Transverse colon (tissue), 4 donors: ENCODE measurements around the gene KLF17. TPM values are rescaled to one million over a fixed set of nuclear protein-coding genes. Genes with fewer than 3 reads are reported as not detected.

Experiments
- DNase-seq: peaks from one replicate; pipeline ENCODE4 v3.0.0-alpha.2; 2019
- H3K27ac ChIP-seq, 4 donors: fragments of 200-600 bp; sonication (generic); 2 replicates each; pipeline ENCODE4 v1.5.1; 2016 to 2018; ENCODE audit warnings: inconsistent platforms in 4 of 4
- H3K27me3 ChIP-seq: fragments of 200-600 bp; sonication (generic); 2 replicates; pipeline ENCODE4 v1.5.1; 2017; ENCODE audit warnings: inconsistent platforms
- H3K36me3 ChIP-seq, 4 donors: fragments of 200-600 bp; sonication (generic); 2 replicates each; pipeline ENCODE4 v1.5.1; 2017 to 2019; ENCODE audit warnings: inconsistent platforms in 4 of 4
- H3K4me1 ChIP-seq, 4 donors: fragments of 200-600 bp; sonication (generic); 2 replicates each; pipeline ENCODE4 v1.5.1; 2017 to 2020; ENCODE audit warnings: inconsistent platforms in 4 of 4
- H3K4me3 ChIP-seq, 4 donors: fragments of 200-600 bp; sonication (generic); 1 replicate in 1 of 4; 2 replicates in 3 of 4; pipeline versions ENCODE4 v1.5.1 to v1.6.1; 2017 to 2019; ENCODE audit warnings: inconsistent platforms in 4 of 4
- H3K9me3 ChIP-seq, 2 donors: fragments of 200-600 bp; sonication (generic); 2 replicates each; pipeline ENCODE4 v1.5.1; 2017 to 2019; ENCODE audit warnings: inconsistent platforms in 2 of 2
- CTCF ChIP-seq, 5 experiments: fragments of 200-600 bp in 3 of 5; fragments of 450-650 bp in 2 of 5; sonication (generic) in 3 of 5; IDR thresholded peaks; 1 replicate in 2 of 5; 2 replicates in 3 of 5; pipeline ENCODE4 v1.5.1; 2016 to 2017; ENCODE audit warnings: antibody characterized with exemption in 5 of 5, inconsistent platforms in 3 of 5, mild to moderate bottlenecking in 2 of 5, moderate library complexity in 1 of 5
- EP300 ChIP-seq: sonication (generic); formaldehyde crosslinking; IDR thresholded peaks from one replicate; pipeline ENCODE4 v1.6.1; 2017; ENCODE audit warnings: antibody characterized with exemption, low read depth
- POLR2A ChIP-seq: fragments of 450-650 bp; IDR thresholded peaks from one replicate; pipeline ENCODE4 v1.6.1; 2016; ENCODE audit warnings: antibody characterized with exemption, mild to moderate bottlenecking, moderate library complexity
- POLR2AphosphoS5 ChIP-seq, 3 donors: sonication (generic); formaldehyde crosslinking; IDR thresholded peaks; one replicate each; pipeline ENCODE4 v1.6.1; 2016; ENCODE audit warnings: antibody characterized with exemption in 3 of 3
- WGBS, 2 donors: methylation state at CpG; one replicate each; pipeline ENCODE4 v1.1.5; 2018; ENCODE audit warnings: low coverage in 1 of 2; 5-methylcytosine and 5-hydroxymethylcytosine counted together
- in situ Hi-C, 4 donors: fragments of 200-750 bp; cut with MboI; loops; one replicate each; pipeline versions ENCODE4 v1.15.0 to v1.15.1; 2017; ENCODE audit warnings: low sequenced_read_pairs in 3 of 4, low pct_ligation_motif_present in 1 of 4, low pct_unique_long_range_greater_than_20kb in 1 of 4
- intact Hi-C: fragments of 100-400 bp; cut with DNase I; formaldehyde crosslinking; loops from one replicate; pipeline ENCODE4 v1.15.1; 2023; ENCODE audit warnings: low total_unique reads
- total RNA-seq, 4 donors: library from RNA; depleted of rRNA; stranded (reverse); fragments of >200 nt; gene quantifications; one replicate each; pipeline ENCODE4 v1.1.0, GENCODE V29; 2016

KLF17 gene
- total RNA-seq, 4 donors from 2014 or later, result not detected

- no peak for DNase-seq
- in situ Hi-C loops (no loop called here), intact Hi-C loops (no loop called here)
- no peaks in the 10 kb centered on the region for H3K36me3 ChIP-seq
- no peak overlapping the region for H3K4me3 ChIP-seq
- no peaks in the 10 kb centered on the region for H3K4me1 ChIP-seq
- no peak overlapping the region for H3K27ac ChIP-seq
- 41 to 48% methylated on average over 5 to 6 of the region's 6 CpGs for WGBS, 2 donors
- H3K9me3 ChIP-seq, result no peaks in the 10 kb centered on the region
- peaks cover 6% of the 10 kb centered on the region for H3K27me3 ChIP-seq
- TF ChIP-seq POLR2A, result no peak
- TF ChIP-seq POLR2AphosphoS5 (IDR thresholded peaks at IDR 0.05), result no peak
- no peak for TF ChIP-seq CTCF (IDR thresholded peaks at IDR 0.05)
- TF ChIP-seq EP300, result no peak
Observed at GRCh38 chr1:44151332-44151731, 32.7 kb downstream of the KLF17 start.

GRCh38 chr1:44151808-44152207 lies 33.2 kb downstream of the KLF17 start:
- no peaks in the 10 kb centered on the region for H3K9me3 ChIP-seq
- TF ChIP-seq CTCF (IDR thresholded peaks at IDR 0.05) (no peak), POLR2A (no peak), POLR2AphosphoS5 (IDR thresholded peaks at IDR 0.05) (no peak), EP300 (no peak)
- no peak for DNase-seq
- H3K27ac ChIP-seq, result no peak overlapping the region
- H3K27me3 ChIP-seq, result peaks cover 6% of the 10 kb centered on the region
- H3K4me1 ChIP-seq, result no peaks in the 10 kb centered on the region
- intact Hi-C loops, result no loop called here
- no peaks in the 10 kb centered on the region for H3K36me3 ChIP-seq
- whole genome bisulfite sequencing, 2 donors, result 19 to 38% methylated on average over 1 of the region's 1 CpG
- H3K4me3 ChIP-seq, result no peak overlapping the region
- in situ Hi-C loops, result no loop called here

GRCh38 chr1:44152692-44153091 lies 34.1 kb downstream of the KLF17 start:
- TF ChIP-seq EP300, result no peak
- no peak for TF ChIP-seq POLR2A
- TF ChIP-seq CTCF (IDR thresholded peaks at IDR 0.05), result no peak
- TF ChIP-seq POLR2AphosphoS5 (IDR thresholded peaks at IDR 0.05), result no peak
- no peak for DNase-seq
- WGBS, 2 donors, result 74 to 100% methylated on average over 1 of the region's 1 CpG
- peaks cover 6% of the 10 kb centered on the region for H3K27me3 ChIP-seq
- intact Hi-C loops, result no loop called here
- no peaks in the 10 kb centered on the region for H3K36me3 ChIP-seq
- in situ Hi-C loops, result no loop called here
- no peak overlapping the region for H3K4me3 ChIP-seq
- no peaks in the 10 kb centered on the region for H3K4me1 ChIP-seq
- H3K27ac ChIP-seq, result no peak overlapping the region
- no peaks in the 10 kb centered on the region for H3K9me3 ChIP-seq

GRCh38 chr1:44154049-44154448 lies 35.4 kb downstream of the KLF17 start:
- 70 to 82% methylated on average over 3 of the region's 3 CpGs for WGBS, 2 donors
- TF ChIP-seq CTCF (IDR thresholded peaks at IDR 0.05), result no peak
- TF ChIP-seq EP300, result no peak
- no peak for TF ChIP-seq POLR2A
- no peak for TF ChIP-seq POLR2AphosphoS5 (IDR thresholded peaks at IDR 0.05)

More at GRCh38 chr1:44154049-44154448, 35.4 kb downstream of the KLF17 start:
- intact Hi-C loops (no loop called here), in situ Hi-C loops (no loop called here)
- no peak overlapping the region for H3K4me3 ChIP-seq
- no peaks in the 10 kb centered on the region for H3K36me3 ChIP-seq
- no peaks in the 10 kb centered on the region for H3K9me3 ChIP-seq
- DNase-seq, result no peak
- no peaks in the 10 kb centered on the region for H3K4me1 ChIP-seq
- no peak overlapping the region for H3K27ac ChIP-seq
- peaks cover 6% of the 10 kb centered on the region for H3K27me3 ChIP-seq
